GM18517 (cell line): ENCODE results near the gene ANKRD60.

Source experiments
- ATAC-seq: cut with Tn5 transposase; IDR thresholded peaks from one replicate; pipeline ENCODE4 v1.9.1; 2021; ENCODE audit warnings: mild to moderate bottlenecking, moderate library complexity; ENCODE audit not compliant: unreplicated experiment

ANKRD60 gene

GRCh38 chr20:58245181-58245891 is 16.9 kb upstream of the ANKRD60 start:
- no peak for ATAC-seq

- no peak for ATAC-seq
Observed at GRCh38 chr20:58244517-58245030, 16.1 kb upstream of the ANKRD60 start.

DNA sequence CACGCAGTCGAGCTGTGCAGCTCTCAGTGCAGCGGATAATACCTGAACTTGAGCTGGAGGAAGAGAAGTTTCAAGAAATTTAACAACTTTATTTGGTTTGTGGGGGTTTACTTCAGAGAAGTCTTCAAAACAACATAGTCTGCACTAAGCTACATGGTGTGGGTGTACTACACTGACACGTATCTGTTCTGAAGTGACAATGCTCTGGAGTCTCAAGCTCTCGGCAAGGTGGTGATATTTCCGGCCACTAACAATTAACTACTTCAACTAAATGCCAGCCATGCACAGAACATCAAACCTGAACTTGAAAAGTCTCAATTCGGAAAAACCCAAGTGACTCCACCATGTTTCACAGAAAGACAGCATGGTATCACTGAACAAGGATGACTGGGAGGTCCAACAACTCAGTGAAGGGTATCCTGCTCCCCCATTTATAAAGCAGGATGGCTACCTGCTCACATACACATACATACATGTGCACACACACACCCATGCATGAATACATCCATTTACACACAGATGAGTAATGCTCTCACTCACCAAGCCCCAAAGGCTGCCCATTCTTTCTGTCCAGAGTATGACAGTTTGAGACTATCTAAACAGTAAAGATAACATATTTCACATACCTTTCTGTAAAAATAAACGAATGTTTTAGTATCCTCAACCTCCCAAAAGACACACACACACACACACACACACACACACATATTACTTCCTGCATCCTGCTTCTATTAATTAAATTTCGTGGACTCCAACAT is 15.4 kb upstream of the ANKRD60 start:
- no peak for ATAC-seq

DNA sequence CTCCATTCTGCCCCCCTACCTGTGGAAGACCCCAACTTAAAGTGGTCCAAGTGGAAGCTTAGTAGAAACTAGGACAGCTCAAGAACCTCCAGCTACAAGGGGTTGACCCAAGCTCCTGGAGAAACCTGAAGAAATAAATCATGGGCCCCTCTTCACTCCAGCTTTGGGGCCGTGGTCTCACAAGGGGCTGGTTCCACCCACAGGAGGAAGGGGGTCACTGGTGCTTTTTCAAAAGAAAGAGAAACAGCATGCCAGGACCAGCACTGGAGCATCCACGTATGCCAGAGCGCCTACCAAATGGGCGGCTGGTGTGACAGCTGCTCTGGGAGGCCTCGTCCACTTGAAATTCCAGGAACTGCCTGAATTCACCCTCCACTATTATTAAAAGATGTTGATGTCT is 14.4 kb upstream of the ANKRD60 start:
- no peak for ATAC-seq

- no peak for ATAC-seq
Observed at GRCh38 chr20:58241766-58242465, 13.5 kb upstream of the ANKRD60 start.

- ATAC-seq, result no peak
Observed at GRCh38 chr20:58240471-58240870, 12.0 kb upstream of the ANKRD60 start.

DNA sequence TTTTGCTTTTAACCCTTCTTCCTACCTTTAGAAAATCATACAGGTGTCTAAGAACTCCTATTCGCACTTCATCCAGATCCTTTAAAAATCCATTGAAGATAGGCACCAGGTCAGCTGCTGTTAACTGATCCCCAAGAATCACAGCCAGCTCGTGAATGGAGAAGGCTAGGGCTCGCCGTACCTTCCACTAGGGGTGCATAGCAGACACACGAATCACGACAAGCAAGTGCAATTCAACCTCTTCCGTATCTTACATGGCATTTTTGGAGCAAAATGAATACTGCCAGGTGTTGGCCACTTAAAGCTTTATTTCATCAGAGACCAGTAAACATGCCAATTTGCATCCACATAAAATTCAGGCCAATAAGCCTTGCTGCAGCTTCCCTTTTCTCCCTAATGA is 10.8 kb upstream of the ANKRD60 start:
- ATAC-seq, result no peak

- no peak for ATAC-seq
Observed at GRCh38 chr20:58238490-58238889, 10.0 kb upstream of the ANKRD60 start.

- ATAC-seq, result no peak
Observed at GRCh38 chr20:58237318-58238132, 9.1 kb upstream of the ANKRD60 start.

DNA sequence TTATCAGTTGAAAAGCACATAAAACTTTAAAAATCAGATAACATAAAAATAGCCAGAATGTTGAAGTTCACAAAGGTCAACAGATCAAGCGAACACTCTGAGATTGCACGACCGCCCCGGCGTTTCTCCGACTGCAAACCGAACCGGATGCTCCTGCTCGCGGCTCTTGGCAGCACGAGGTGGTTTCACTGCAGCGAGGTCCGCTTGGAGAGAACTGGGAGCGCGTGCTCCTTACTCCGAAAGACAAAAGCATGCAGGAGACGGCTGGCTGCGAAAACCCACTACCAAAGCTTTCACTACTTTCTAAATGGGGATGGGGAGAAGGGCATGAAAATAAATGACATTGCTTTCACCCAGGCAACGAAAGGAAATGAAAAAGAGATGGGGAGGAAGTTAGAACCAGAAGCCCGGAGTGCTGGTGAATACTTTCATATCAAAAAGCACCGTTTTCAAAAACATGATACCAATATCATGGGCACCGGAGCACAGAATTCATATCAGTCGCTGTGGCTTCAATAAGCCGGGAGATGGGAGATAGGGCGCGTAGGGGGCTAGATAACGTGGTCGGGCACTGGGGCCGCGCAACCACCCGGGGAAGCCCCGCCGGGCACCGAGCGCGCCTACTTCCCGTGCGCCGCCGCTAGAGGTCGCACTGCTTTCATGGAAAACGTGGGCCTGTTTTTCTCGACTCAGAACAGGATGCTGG is 8.3 kb upstream of the ANKRD60 start:
- ATAC-seq, result peak; percentile 86

- ATAC-seq, result no peak
Observed at GRCh38 chr20:58235010-58235409, 6.6 kb upstream of the ANKRD60 start.

- ATAC-seq, result no peak
Observed at GRCh38 chr20:58233881-58234528, 5.6 kb upstream of the ANKRD60 start.

- ATAC-seq, result no peak
Observed at GRCh38 chr20:58233393-58233792, 4.9 kb upstream of the ANKRD60 start.

DNA sequence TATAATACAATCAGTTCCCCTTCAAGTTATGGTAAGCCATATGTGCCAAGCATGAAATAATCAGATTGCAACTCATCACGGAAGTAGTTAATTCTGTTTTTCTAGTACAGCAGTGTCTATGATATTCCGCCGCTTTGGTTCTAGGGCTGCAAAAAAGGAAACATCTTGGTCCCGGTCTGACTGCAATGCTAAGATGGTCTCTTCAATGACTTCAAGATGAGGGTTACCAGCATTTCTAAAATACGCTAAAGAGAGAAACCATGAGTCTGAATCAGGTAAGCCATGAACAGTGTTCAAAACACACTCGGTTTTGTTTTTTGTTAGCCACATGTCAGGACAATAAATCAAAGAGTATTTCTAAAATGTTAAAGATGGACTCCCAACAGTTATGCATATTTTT is 3.2 kb upstream of the ANKRD60 start:
- ATAC-seq, result no peak

- no peak for ATAC-seq
Observed at GRCh38 chr20:58229198-58229798, 845 bp upstream of the ANKRD60 start.

DNA sequence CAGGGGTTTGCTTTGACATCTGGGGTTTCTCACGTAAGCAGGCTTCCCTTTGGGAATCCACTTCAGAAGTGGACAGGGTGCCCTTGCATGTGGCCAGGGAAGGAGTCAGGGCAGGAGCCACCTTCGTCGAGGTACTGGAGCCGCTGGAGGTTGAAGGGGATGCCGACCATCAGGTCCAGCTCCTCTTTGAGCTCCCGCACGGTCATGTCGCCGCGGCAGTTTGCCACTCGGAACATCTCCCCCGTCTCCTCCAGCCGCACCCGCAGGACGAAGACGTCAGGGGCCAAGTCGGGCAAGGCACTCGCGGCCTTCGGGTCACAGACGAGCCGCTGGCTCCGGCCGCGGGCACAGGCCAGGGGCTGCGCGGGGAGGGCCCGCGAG is 360 bp downstream of the ANKRD60 start:
- no peak for ATAC-seq

DNA sequence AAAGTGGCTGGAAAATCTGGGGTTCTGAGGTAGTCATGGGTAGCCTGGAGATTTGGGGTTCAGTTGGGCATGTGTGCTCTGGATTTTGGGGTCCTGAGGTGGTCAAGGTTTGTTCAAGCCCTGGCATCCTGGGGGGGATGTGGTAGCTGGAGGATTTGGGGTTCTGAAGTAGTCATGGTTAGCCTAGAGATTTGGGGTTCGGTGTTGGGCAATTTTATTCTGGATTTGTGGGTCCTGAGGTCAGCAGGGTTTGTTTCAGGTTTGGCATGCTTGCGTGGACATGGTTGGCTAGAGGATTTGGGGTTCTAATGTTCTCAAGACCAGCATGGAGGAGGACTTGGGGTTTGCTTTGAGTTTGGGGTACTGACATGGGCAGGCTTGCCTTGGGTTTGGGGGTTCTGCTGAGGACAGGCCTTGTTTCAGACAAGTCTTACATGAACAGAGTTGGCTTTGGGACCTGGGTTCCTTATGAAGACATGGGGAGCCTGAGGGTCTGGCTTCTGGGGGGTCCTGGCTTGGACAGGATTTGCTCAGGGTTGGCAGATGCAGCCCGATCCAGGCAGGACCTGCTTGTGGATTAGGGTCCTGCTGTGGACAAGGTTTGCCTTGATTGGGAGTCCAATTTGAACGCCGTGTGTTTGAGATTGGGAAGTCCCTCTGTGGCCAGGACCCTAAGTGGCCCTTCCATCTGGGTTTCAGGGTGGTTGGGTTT is 906 bp downstream of the ANKRD60 start:
- ATAC-seq, result no peak

GRCh38 chr20:58225452-58226200 is 2.8 kb downstream of the ANKRD60 start:
- ATAC-seq, result no peak
